Esophagus squamous epithelium (tissue), 5 donors: Measurements from ENCODE around the gene SIDT2. TPM values are rescaled to one million over a fixed set of nuclear protein-coding genes. Genes with fewer than 3 reads are reported as not detected.
A peak's percentile ranks its signal among the peaks of the same experiment; 100 is the strongest.

Source experiments
- DNase-seq: peaks from one replicate; lab custom pipeline; 2025; lab: John Stamatoyannopoulos, UW
- H3K27ac ChIP-seq, 4 donors: fragments of 200-600 bp; sonication (generic); one replicate each; pipeline ENCODE4 v1.5.1; 2016 to 2019; ENCODE audit warnings: mild to moderate bottlenecking in 1 of 4
- H3K27me3 ChIP-seq, 4 donors: fragments of 200-600 bp; sonication (generic); 1 replicate in 3 of 4; 2 replicates in 1 of 4; pipeline versions ENCODE4 v1.5.1 to v1.6.0; 2017 to 2021; ENCODE audit warnings: antibody characterized with exemption in 1 of 4
- H3K36me3 ChIP-seq, 3 donors: fragments of 200-600 bp; sonication (generic); one replicate each; pipeline ENCODE4 v1.5.1; 2016 to 2019
- H3K4me1 ChIP-seq, 3 donors: fragments of 200-600 bp; sonication (generic); one replicate each; pipeline ENCODE4 v1.5.1; 2017 to 2019
- H3K4me3 ChIP-seq, 4 donors: fragments of 200-600 bp; sonication (generic); 1 replicate in 3 of 4; 2 replicates in 1 of 4; pipeline ENCODE4 v1.5.1; 2016 to 2019; ENCODE audit warnings: mild to moderate bottlenecking in 2 of 4, moderate library complexity in 1 of 4
- H3K9me3 ChIP-seq, 3 donors: fragments of 200-600 bp; sonication (generic); one replicate each; pipeline ENCODE4 v1.5.1; 2016 to 2019
- CTCF ChIP-seq, 6 experiments: fragments of 450-650 bp in 4 of 6; fragments of 200-600 bp in 2 of 6; sonication (generic) in 2 of 6; IDR thresholded peaks; one replicate each; pipeline ENCODE4 v1.5.1; 2016 to 2019; ENCODE audit warnings: antibody characterized with exemption in 6 of 6, mild to moderate bottlenecking in 4 of 6, moderate library complexity in 4 of 6
- POLR2A ChIP-seq, 4 donors: fragments of 450-650 bp; IDR thresholded peaks; one replicate each; pipeline ENCODE4 v1.6.1; 2017; ENCODE audit warnings: antibody characterized with exemption in 4 of 4, mild to moderate bottlenecking in 4 of 4, moderate library complexity in 3 of 4
- WGBS, 2 donors: methylation state at CpG; one replicate each; pipeline ENCODE4 v1.1.5; 2018; 5-methylcytosine and 5-hydroxymethylcytosine counted together
- intact Hi-C: fragments of 100-400 bp; cut with DNase I; formaldehyde crosslinking; loops from one replicate; pipeline ENCODE4 v1.15.0; 2022
- total RNA-seq, 4 donors: library from RNA; depleted of rRNA; stranded (reverse); fragments of >200 nt; gene quantifications; one replicate each; pipeline ENCODE4 v1.1.0, GENCODE V29; 2016
- donor health status: DM: yes; HTN: yes; CAD: no.

The SIDT2 gene
- total RNA-seq, 4 donors from 2014 or later: 6.9 to 20.0 (median 9.4) TPM

GRCh38 chr11:117189941-117190544 lies 11.5 kb downstream of the SIDT2 start:
- WGBS, 2 donors: 78 to 91% methylated on average over 2 to 7 of the region's 8 CpGs
- TF ChIP-seq POLR2A (IDR thresholded peaks at IDR 0.05) (no peak), CTCF (IDR thresholded peaks at IDR 0.05) (no peak)
- no peak overlapping the region for H3K4me3 ChIP-seq
- H3K36me3 ChIP-seq: peaks cover 29 to 92% (median 33%) of the 10 kb centered on the region in 3 donors
- peaks cover 0 to 20% (median 0%) of the 10 kb centered on the region in 3 donors for H3K4me1 ChIP-seq
- H3K27ac ChIP-seq: peak overlapping the region in 1 of 4 donors; percentile 29
- H3K27me3 ChIP-seq: no peaks in the 10 kb centered on the region
- DNase-seq: no peak
- H3K9me3 ChIP-seq: no peaks in the 10 kb centered on the region
- intact Hi-C loops: no loop called here

- intact Hi-C loops: no loop called here
- Histone ChIP-seq H3K27ac (no peak overlapping the region), H3K9me3 (no peaks in the 10 kb centered on the region), H3K4me3 (no peak overlapping the region), H3K4me1 (peaks cover 0 to 23% (median 0%) of the 10 kb centered on the region in 3 donors), H3K27me3 (no peaks in the 10 kb centered on the region), H3K36me3 (peaks cover 29 to 90% (median 33%) of the 10 kb centered on the region in 3 donors)
- no peak for DNase-seq
- TF ChIP-seq POLR2A (IDR thresholded peaks at IDR 0.05) (no peak), CTCF (IDR thresholded peaks at IDR 0.05) (no peak)
- whole genome bisulfite sequencing, 2 donors: 93 to 95% methylated on average over 14 to 19 of the region's 26 CpGs
These were observed 13.3 kb downstream of the SIDT2 start for GRCh38 chr11:117191680-117192400.

GRCh38 chr11:117192401-117192875 lies 13.9 kb downstream of the SIDT2 start:
- H3K27ac ChIP-seq: no peak overlapping the region
- no peak overlapping the region for H3K4me3 ChIP-seq
- H3K4me1 ChIP-seq: peaks cover 0 to 29% (median 4%) of the 10 kb centered on the region in 3 donors
- H3K36me3 ChIP-seq: peaks cover 29 to 84% (median 33%) of the 10 kb centered on the region in 3 donors
- intact Hi-C loops: no loop called here
- no peaks in the 10 kb centered on the region for H3K27me3 ChIP-seq
- TF ChIP-seq POLR2A (IDR thresholded peaks at IDR 0.05): no peak
- TF ChIP-seq CTCF (IDR thresholded peaks at IDR 0.05): no peak
- H3K9me3 ChIP-seq: no peaks in the 10 kb centered on the region
- DNase-seq: no peak
- 95% methylated on average over 8 to 12 of the region's 17 CpGs for WGBS, 2 donors

GRCh38 chr11:117193130-117194020 lies 14.8 kb downstream of the SIDT2 start:
- Histone ChIP-seq H3K4me3 (no peak overlapping the region), H3K36me3 (peaks cover 25 to 74% (median 29%) of the 10 kb centered on the region in 3 donors), H3K27me3 (no peaks in the 10 kb centered on the region), H3K9me3 (no peaks in the 10 kb centered on the region), H3K4me1 (peaks cover 5 to 38% (median 13%) of the 10 kb centered on the region in 3 donors), H3K27ac (peak overlapping the region in 1 of 4 donors; percentile 5)
- intact Hi-C loops: no loop called here
- TF ChIP-seq POLR2A (IDR thresholded peaks at IDR 0.05) (no peak), CTCF (IDR thresholded peaks at IDR 0.05) (no peak)
- no peak for DNase-seq
- WGBS, 2 donors: 77 to 93% methylated on average over 5 to 13 of the region's 15 CpGs
